ENCODE results near the gene TPGS2.
"Not testable (repeated sequence)": the region's sequence is repeated elsewhere in the genome, so short reads cannot be mapped to it uniquely, and the experiment has no call there.

TPGS2 gene

DNA sequence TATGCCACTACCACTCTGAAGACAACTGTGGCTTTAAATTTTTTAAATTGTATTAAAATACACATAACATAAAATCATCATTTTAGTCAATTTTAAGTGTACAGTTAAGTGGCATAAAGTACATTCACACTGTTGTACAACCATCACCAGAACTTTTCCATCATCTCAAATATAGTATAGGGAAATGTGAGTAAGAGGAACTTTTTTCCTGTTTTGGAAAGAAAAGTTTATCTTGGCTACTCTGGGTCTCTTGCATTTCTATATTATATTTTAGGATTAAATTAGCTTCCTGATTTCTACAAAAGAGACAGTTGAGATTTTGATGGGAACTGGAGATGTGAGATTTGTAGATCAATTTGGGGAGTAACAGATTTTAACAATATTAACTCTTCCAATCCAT lies 3.3 kb downstream of the TPGS2 start:
- H3K4me3 ChIP-seq (ENCODE audit: low read depth, low read length): no peak overlapping the region

DNA sequence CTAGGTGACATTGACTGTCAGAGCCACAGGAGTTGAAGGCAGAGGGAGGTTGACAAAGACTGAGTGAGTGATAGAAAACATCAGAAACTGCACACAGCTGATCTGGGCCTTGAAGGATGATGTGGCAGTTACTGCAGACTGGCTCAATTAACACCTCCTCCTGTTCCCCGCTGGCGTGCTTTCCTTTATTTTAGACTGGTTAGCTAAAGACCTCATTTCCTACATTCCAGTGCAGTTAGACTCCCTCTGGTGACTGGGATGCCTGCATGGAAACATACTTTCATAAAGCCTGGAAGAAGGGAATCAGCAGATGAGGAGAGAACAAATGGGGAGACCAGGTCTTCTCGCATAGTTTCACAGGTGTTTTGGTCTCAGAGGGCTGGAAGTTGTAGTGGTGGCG lies 7.1 kb downstream of the TPGS2 start:
- no peak overlapping the region for H3K4me3 ChIP-seq (ENCODE audit: low read depth, low read length)

DNA sequence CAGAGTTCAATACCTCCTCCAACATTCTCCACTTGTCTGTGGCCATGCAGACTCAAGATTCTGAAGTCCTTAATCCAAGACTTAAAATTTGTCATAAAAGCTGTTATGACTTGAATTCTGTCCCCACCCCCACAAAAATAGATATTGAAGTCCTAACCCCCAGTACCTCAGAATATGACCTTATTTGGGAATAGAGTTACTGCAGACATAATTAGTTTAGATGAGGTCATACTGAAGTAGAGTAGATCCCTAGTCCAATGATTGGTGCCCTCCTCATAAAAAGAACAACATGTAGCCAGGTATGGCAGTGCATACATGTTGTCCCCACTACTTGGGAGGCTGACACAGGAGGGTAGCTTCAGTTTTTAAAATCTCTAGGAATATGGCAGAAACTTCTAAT lies 9.2 kb downstream of the TPGS2 start:
- H3K4me3 ChIP-seq (ENCODE audit: low read depth, low read length): no peak overlapping the region

DNA sequence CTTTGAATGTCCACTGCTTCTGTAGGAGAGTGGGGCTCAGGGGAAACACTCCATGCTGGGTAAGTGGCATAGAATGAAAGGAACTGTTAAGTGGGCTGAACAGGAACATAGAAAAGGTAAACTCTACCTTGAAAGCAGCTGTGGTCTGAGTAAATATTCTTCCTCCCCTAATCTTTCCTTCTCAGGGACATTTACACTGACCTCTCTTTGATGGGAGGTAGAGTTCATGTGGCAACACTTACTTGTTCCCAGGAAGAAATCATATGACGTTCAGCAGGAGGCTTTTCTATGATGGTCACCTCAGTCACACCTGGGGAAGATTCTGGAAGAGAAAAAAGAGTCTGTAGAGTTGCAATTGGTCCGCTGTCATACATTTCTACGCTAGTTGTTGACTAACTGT lies 10.2 kb downstream of the TPGS2 start:
- no peak overlapping the region for H3K4me3 ChIP-seq (ENCODE audit: low read depth, low read length)

DNA sequence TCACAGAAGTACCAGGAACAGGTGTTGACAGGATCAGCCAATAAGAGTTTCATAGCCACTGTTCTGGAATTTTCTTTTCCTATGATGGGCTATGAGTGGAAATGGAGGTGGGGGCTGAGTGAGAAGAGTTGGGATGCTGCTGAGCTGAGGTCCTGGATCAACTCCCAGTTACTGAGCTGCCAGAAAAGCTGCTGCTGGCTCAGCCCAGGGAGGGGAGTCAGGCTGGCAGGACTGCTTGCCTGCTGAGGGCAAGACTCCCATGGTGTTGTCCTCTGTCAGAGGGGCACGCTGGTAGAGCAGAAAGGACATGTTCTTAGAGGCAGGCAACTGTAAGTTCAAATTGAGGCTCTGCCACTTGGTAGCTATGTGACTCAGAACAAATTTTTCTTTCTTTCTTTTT lies 11.8 kb downstream of the TPGS2 start:
- no peak overlapping the region for H3K4me3 ChIP-seq (ENCODE audit: low read depth, low read length)

DNA sequence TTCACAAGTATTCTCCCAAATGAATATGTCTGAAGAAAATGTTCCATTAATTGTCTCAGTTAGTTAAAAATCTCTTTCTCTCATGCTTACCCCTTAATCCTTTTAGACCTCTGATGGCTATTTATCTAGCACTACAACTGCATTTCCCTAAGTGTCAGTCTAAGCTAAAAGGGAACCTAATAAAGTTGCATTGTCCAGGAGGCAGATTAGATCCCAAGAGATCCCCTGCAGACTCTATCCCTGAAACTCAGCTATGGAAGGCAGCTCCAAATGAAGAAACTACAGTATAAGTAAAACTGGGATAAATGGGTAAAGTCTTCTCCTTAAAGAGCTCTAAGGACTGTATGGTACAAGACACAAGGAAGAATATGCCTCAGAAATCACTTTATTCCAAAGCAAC lies 12.7 kb downstream of the TPGS2 start:
- H3K4me3 ChIP-seq (ENCODE audit: low read depth, low read length): not testable (repeated sequence)

DNA sequence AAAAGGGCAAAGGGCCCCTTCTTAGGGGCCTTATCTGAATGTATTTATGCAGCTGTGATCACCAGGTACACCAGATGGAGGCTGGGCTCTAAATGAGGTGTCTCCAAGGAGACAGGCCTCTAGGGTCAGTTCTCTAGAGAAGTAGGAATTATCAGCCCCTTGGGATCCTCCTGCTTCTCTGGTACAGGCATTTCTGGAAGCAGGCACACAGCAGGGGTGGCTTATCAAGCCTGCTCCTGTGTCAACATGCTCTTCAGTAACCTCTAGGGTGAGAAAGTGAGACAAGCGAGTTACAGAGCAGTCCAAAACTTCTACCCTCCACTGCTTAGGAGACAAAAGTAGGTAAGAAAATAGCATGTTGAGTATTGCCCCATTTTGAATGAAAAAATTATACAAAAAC lies 13.8 kb downstream of the TPGS2 start:
- no peak overlapping the region for H3K4me3 ChIP-seq (ENCODE audit: low read depth, low read length)

DNA sequence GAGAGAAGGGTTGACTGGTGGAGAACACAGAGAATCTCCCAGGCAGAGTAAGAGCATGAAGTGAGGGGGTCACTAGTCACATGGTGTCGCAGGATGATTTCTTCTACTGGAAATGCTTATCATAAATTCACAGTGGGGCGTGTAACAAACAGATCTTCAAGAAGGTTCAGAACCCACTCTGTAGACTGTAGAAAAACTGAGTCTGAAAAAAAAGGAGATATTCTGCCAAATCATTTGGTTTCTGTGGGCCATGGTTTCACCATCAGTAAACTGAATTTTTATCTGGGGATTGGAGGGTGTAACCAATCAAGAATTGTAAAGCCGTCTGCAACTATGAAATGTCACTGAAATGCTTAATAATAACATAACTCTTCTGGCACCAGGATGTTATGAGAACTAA lies 15.0 kb downstream of the TPGS2 start:
- H3K4me3 ChIP-seq (ENCODE audit: low read depth, low read length): no peak overlapping the region

GRCh38 chr18:36813101-36813775 lies 15.6 kb downstream of the TPGS2 start:
- no peak overlapping the region for H3K4me3 ChIP-seq (ENCODE audit: low read depth, low read length)

DNA sequence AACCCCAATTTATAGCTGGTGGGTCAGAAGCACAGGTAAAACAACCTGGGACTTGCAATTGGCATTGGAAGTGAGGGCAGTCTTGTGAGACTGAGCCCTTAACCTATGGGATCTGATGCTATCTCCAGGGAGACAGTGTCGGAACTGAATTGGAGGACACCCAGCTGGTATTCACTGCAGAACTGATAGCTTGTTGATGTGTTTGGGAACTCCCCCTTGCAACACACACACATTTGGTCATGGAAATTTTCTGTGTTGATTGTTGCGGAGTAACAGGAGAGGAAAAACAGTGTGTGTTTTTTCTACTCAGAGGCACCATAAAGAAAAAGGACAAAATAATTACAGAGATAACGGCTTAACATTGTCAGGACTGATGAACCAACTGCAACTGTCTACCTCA lies 16.1 kb downstream of the TPGS2 start:
- no peak overlapping the region for H3K4me3 ChIP-seq (ENCODE audit: low read depth, low read length)

- no peak overlapping the region for H3K4me3 ChIP-seq (ENCODE audit: low read depth, low read length)
Measured at GRCh38 chr18:36811955-36812354, 16.8 kb downstream of the TPGS2 start.

DNA sequence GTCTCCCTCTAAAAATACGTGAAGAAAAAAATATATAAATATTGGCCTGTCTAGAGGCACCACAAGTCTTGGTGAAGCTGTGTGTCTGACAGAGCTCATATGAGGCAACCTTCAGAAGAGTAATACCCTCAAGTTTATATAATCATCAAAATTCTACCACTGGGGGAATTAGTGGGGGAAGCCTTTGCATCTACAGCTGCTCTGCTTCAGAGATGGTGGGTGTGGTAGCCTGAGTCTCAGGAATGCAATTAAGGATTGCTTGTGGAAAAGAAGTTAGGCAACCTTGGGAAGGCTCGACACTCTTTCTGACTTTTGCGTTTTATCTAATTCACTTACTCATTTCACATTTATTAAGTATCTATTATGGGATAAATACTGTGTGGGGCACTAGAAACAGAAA lies 17.4 kb downstream of the TPGS2 start:
- H3K4me3 ChIP-seq (ENCODE audit: low read depth, low read length): no peak overlapping the region

DNA sequence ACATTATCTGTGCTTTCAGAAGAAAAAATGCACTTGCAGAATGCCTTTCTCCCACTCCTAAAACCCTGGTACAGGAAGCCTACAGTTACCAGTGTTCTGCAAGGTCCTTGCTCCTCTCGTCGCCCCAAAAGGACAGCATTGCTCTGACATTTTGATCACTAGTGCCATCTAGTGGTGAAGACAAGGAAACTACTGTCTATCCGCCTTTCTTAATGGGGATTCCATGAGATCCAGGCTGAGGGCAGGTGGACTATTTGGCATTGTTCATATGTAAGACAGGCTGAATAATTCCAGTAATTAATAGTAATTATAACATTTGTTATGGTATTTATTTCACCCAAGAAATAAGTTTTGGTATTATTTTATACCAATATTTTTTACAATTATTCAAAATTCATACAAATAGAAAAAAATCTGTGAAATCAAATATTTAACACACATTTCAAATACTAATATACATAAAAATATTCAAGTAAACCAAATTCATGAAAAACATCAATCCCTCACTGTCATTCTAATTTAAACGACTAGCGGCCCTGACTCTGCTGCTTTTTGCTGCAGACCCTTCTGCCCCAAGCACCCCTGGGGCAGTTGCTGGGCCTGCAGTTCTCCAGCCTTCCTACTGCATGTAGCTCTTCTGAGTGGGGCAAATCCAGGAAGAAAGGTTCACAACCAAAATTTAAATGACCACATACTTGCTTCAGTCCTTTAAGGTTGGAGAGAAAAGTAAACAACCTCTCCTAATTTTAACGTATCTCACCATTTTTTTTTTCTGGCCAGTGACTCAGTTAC lies 19.0 kb downstream of the TPGS2 start:
- H3K4me3 ChIP-seq (ENCODE audit: low read depth, low read length): no peak overlapping the region

- no peak overlapping the region for H3K4me3 ChIP-seq (ENCODE audit: low read depth, low read length)
Measured at GRCh38 chr18:36808681-36809080, 20.1 kb downstream of the TPGS2 start.

DNA sequence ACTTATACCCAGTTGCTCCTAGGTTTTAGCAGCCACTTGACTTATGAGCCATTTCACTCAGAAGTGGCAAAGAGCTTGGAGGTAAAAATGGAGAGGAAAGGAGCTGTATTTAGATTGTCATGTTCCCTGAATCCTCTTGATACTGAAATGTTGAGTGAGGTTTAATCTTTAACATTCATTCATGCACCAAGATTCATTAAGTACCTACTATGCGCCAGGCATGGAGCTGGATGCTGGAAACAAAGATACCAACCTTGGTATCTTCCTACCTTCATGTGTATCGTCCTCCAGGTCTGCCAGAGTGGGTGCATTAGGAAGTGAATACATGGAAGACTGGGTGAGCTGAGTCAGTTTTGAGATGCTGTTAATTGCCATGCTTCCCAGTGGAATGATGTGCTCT lies 23.7 kb downstream of the TPGS2 start:
- H3K4me3 ChIP-seq (ENCODE audit: low read depth, low read length): no peak overlapping the region

- H3K4me3 ChIP-seq (ENCODE audit: low read depth, low read length): no peak overlapping the region
Measured at GRCh38 chr18:36798738-36799473, 29.9 kb downstream of the TPGS2 start.

GRCh38 chr18:36792634-36793283 lies 36.0 kb downstream of the TPGS2 start:
- no peak overlapping the region for H3K4me3 ChIP-seq (ENCODE audit: low read depth, low read length)

DNA sequence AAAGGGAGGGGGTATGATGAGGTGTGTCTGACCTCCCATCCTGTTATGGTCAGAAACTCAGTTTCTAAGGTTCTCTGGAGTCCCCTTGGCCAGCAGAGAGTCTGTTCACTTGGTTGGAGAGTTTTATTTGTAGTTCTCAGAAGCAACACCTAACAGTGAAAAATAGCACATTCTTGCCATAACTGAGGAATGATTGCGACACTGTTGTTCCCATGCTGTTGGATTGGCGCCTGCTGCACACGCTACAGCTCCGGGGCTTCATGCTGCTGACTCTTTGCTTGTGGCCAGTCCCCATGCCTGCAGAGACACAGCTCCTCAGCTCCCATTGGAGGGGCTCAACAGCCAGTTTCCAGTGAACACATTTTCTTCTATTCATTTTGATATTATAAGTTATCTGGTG lies 42.1 kb downstream of the TPGS2 start:
- H3K4me3 ChIP-seq (ENCODE audit: low read depth, low read length): no peak overlapping the region

DNA sequence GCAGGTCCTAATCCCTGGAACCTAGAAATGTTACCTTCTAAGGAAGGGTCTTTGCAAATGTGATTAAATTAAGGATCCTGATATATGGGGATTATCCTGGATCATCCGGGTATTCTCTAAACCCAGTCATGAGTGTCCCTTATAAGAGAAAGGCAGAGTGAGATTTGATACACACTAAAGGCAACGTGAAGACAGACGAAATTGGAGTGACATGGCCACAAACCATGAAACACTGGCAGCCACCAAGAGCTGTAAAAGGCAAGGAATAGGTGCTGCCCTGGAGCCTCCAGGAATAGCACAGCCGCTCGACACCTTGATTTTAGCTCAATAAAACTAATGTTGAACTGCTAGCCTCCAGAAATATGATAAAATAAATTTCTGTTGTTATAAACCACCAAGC lies 45.0 kb downstream of the TPGS2 start:
- no peak overlapping the region for H3K4me3 ChIP-seq (ENCODE audit: low read depth, low read length)

GRCh38 chr18:36782710-36783109 lies 46.1 kb downstream of the TPGS2 start:
- no peak overlapping the region for H3K4me3 ChIP-seq (ENCODE audit: low read depth, low read length)

DNA sequence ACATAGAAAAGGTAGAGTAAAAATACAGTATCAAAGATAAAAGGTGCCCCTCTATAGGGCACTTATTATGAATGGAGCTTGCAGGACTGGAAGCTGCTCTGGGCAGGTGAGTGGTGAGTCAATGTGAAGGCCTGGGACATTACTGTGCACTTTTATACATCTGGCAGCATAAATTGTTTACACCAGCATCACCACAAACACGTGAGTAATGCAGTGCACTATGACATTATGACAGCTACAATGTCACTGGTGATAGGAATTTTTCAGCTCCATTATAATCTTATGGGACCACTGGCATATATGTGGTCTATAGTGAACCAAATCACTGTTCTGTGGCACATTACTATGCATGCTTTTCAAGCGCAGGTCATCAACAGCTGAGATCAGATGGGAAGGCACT lies 48.1 kb downstream of the TPGS2 start:
- H3K4me3 ChIP-seq (ENCODE audit: low read depth, low read length): no peak overlapping the region

DNA sequence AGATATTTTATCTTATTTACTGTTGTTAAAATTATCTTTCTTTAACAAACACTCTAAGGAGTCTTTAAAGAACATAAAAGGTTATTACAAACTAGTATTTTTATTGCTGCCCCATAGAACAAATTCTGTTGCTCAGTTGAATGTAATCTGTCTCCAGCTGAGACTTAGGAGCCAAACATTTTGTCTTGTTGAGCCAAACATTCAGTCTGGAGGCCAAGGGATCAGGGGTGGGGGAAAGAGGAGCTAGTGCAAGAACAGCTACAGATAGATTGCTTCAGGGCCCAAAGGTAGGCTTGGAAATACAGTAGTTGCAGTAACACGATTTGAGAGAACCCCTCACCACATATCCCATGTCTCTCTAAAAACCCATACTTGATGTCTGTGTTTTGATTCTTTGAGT lies 51.2 kb downstream of the TPGS2 start:
- no peak overlapping the region for H3K4me3 ChIP-seq (ENCODE audit: low read depth, low read length)
